ENCODE results near the gene PPM1L.
"Not testable (repeated sequence)": the region's sequence is repeated elsewhere in the genome, so short reads cannot be mapped to it uniquely, and the experiment has no call there.

Gene PPM1L

DNA sequence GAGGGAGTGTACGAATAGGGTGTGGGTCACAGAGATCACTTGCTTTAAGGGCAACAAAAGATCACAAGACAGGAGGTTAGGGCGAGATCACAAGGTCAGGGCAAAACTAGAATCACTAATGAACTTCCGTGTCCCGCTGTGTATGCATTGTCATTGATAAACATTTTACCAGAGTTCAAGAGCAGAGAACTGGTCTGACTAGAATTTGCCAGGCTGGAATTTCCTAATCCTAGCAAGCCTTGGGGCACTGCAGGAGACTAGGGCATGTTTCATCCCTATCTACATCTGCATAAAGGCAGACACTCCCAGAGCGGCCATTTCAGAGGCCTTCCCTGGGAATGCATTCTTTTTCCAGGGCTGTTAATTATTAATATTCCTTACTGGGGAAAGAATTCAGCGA is 227.9 kb downstream of the PPM1L start:
- H3K27ac ChIP-seq (ENCODE audit: low read depth, low read length); H3K9ac ChIP-seq (ENCODE audit: low read length in 5 of 5); H3K4me1 ChIP-seq (ENCODE audit: control insufficient read depth in 5 of 5, insufficient read depth in 5 of 5, low read length in 5 of 5); H3K27me3 ChIP-seq (ENCODE audit: control insufficient read depth in 5 of 5, insufficient read depth in 4 of 5, low read length in 5 of 5); H3K9me3 ChIP-seq (ENCODE audit: control insufficient read depth in 5 of 5, low read length in 5 of 5); H3K4me3 ChIP-seq (ENCODE audit: low read depth in 1 of 5, low read length in 5 of 5); H3K36me3 ChIP-seq (ENCODE audit: control insufficient read depth in 5 of 5, insufficient read depth in 5 of 5, low read length in 5 of 5): not testable (repeated sequence)

DNA sequence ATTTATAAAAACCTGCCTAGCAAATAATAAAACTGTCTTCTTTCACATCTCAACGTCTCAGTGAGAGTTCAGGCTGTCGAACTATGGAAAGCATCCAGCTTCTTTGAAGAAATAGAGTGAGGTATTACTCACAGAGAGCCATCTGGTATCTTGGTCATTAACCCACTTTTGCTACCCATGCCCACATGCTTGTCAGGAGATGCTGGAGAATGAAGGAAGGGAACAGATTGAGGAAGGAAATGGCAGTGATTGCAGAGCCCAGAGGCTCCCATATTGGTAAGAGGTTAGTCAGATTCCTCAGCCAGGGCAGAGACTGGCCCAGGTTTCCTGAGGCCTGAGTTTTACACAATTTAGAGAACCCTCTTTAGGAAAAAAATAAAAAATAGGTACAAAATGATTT is 230.0 kb downstream of the PPM1L start:
- Histone ChIP-seq H3K36me3 (ENCODE audit: control insufficient read depth in 5 of 5, insufficient read depth in 5 of 5, low read length in 5 of 5) (no peaks in the 10 kb centered on the region), H3K9ac (ENCODE audit: low read length in 5 of 5) (no peak overlapping the region)

DNA sequence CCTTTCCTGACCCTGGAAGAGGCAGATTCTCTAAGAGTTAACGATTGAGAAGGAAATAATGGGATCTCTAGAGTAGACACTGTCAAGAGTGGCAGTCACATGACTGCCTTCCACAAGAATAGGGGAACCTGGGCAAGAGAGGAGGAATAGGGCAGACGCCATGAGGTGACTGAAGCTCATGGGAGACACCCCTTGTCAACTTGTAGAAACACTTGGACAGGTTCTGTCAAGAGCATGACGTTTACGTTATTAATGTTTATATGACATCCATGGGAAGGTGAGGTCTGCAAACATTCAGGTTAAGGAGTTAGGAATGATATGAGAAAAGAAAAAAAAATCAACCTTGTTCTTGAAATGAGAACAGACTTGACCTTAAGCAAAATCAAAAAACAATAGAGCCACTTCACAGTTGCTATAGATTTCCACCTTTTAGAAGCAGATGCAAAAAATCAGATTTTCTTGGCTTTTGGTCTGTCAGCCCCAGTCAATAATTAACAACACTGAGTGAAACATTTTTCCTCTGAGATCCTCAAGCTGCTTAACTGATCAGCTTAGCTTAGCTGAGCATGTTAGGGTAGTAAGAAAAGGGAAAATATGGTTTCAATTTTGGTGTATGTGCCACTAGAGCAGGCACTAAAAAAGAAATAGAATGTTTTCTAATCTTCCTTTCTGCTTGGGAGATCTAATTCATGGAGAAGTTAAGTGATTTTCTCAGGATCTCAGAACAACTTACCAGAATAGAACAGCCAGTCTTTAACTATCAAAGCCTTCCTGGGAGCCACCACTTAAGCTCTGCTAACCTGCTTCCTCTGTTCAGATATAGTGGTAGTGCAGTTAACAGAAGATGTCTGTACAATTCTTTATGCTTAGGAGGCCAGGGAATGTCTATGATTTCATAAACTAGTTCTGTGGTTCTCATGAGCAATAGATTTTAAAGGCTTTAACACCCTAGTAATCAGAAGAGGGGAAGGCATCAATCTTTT is 232.2 kb downstream of the PPM1L start:
- H3K27ac ChIP-seq (ENCODE audit: low read depth, low read length): no peak overlapping the region
- H3K9me3 ChIP-seq (ENCODE audit: control insufficient read depth in 5 of 5, low read length in 5 of 5): peaks cover 0 to 3% (median 0%) of the 10 kb centered on the region in 5 donors

More for the DNA sequence above, 230.0 kb downstream of the PPM1L start:
- H3K4me3 ChIP-seq (ENCODE audit: low read depth in 1 of 5, low read length in 5 of 5): no peak overlapping the region
- peaks cover 0 to 4% (median 0%) of the 10 kb centered on the region in 5 donors for H3K4me1 ChIP-seq (ENCODE audit: control insufficient read depth in 5 of 5, insufficient read depth in 5 of 5, low read length in 5 of 5)
- H3K9me3 ChIP-seq (ENCODE audit: control insufficient read depth in 5 of 5, low read length in 5 of 5): peaks cover 0 to 3% (median 0%) of the 10 kb centered on the region in 5 donors
- H3K27me3 ChIP-seq (ENCODE audit: control insufficient read depth in 5 of 5, insufficient read depth in 4 of 5, low read length in 5 of 5): no peaks in the 10 kb centered on the region
- H3K27ac ChIP-seq (ENCODE audit: low read depth, low read length): no peak overlapping the region

DNA sequence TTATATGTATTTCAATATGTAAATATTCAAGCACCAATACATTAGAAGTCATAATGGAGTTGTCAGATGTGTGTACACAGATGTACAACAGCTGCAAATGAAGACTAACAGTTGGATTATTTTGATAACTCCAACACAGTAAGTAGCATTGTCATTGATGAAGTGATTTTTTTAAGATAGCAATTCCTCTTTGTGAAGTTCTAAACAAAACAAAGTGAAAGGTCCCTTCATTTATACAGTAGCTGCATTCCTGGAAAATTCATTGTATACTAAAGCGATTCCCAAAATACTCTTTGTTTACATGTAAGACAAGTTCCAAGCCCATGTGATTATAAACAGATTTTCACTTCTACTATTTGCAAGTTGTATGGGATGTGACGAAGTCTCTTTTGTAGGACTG is 234.4 kb downstream of the PPM1L start:
- Histone ChIP-seq H3K9me3 (ENCODE audit: control insufficient read depth in 5 of 5, low read length in 5 of 5) (no peaks in the 10 kb centered on the region), H3K4me1 (ENCODE audit: control insufficient read depth in 5 of 5, insufficient read depth in 5 of 5, low read length in 5 of 5) (no peaks in the 10 kb centered on the region), H3K27ac (ENCODE audit: low read depth, low read length) (no peak overlapping the region), H3K36me3 (ENCODE audit: control insufficient read depth in 5 of 5, insufficient read depth in 5 of 5, low read length in 5 of 5) (peaks cover 0 to 4% (median 0%) of the 10 kb centered on the region in 5 donors), H3K27me3 (ENCODE audit: control insufficient read depth in 5 of 5, insufficient read depth in 4 of 5, low read length in 5 of 5) (no peaks in the 10 kb centered on the region), H3K9ac (ENCODE audit: low read length in 5 of 5) (no peak overlapping the region), H3K4me3 (ENCODE audit: low read depth in 1 of 5, low read length in 5 of 5) (no peak overlapping the region)

More for the DNA sequence above, 232.2 kb downstream of the PPM1L start:
- H3K36me3 ChIP-seq (ENCODE audit: control insufficient read depth in 5 of 5, insufficient read depth in 5 of 5, low read length in 5 of 5): peaks cover 0 to 4% (median 0%) of the 10 kb centered on the region in 5 donors
- no peaks in the 10 kb centered on the region for H3K4me1 ChIP-seq (ENCODE audit: control insufficient read depth in 5 of 5, insufficient read depth in 5 of 5, low read length in 5 of 5)
- H3K4me3 ChIP-seq (ENCODE audit: low read depth in 1 of 5, low read length in 5 of 5): no peak overlapping the region
- H3K27me3 ChIP-seq (ENCODE audit: control insufficient read depth in 5 of 5, insufficient read depth in 4 of 5, low read length in 5 of 5): no peaks in the 10 kb centered on the region
- no peak overlapping the region for H3K9ac ChIP-seq (ENCODE audit: low read length in 5 of 5)

DNA sequence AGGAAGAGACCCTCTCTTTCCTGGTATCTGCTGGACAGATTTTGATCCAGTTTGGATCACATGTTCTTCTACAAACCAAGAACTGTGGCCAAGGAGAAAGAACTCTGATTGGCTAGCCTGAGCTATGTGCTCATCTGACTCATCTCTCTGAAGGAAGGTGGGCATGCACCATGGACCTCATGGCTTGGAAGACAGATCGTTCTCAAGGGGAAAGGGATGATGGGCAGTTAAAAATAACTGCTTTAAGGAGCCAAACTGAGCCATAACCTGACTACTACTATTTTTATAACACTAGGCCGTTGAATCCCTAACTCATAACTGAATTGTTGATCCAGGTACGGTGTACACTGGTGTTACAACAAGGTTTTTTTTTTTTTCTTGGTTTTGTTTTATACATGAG is 236.7 kb downstream of the PPM1L start:
- H3K36me3 ChIP-seq (ENCODE audit: control insufficient read depth in 5 of 5, insufficient read depth in 5 of 5, low read length in 5 of 5): peaks cover 0 to 4% (median 0%) of the 10 kb centered on the region in 5 donors
- no peak overlapping the region for H3K27ac ChIP-seq (ENCODE audit: low read depth, low read length)
- no peak overlapping the region for H3K4me3 ChIP-seq (ENCODE audit: low read depth in 1 of 5, low read length in 5 of 5)
- H3K9ac ChIP-seq (ENCODE audit: low read length in 5 of 5): no peak overlapping the region
- no peaks in the 10 kb centered on the region for H3K27me3 ChIP-seq (ENCODE audit: control insufficient read depth in 5 of 5, insufficient read depth in 4 of 5, low read length in 5 of 5)
- H3K9me3 ChIP-seq (ENCODE audit: control insufficient read depth in 5 of 5, low read length in 5 of 5): no peaks in the 10 kb centered on the region
- H3K4me1 ChIP-seq (ENCODE audit: control insufficient read depth in 5 of 5, insufficient read depth in 5 of 5, low read length in 5 of 5): no peaks in the 10 kb centered on the region

DNA sequence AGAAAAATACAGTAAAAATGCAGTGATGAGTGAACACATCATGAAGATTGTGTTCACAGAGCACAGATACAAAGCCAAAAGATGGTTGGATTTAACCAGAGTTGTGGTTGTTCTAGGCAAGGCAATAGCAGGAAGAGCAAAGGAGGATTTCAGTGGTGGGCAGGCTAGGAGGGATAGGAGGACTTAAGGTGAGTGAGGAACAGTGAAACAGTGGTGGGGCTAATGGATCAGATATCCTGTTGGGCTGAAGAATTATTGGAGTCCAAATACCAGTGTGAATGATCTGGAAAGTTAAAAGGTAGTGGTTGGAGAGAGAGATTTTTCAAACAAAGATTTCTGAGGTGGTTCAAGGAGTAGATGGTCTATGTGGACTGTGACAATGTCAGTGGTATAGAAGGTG is 240.8 kb downstream of the PPM1L start:
- Histone ChIP-seq H3K27ac (ENCODE audit: low read depth, low read length) (no peak overlapping the region), H3K4me3 (ENCODE audit: low read depth in 1 of 5, low read length in 5 of 5) (no peak overlapping the region), H3K9ac (ENCODE audit: low read length in 5 of 5) (no peak overlapping the region), H3K9me3 (ENCODE audit: control insufficient read depth in 5 of 5, low read length in 5 of 5) (no peaks in the 10 kb centered on the region), H3K27me3 (ENCODE audit: control insufficient read depth in 5 of 5, insufficient read depth in 4 of 5, low read length in 5 of 5) (no peaks in the 10 kb centered on the region), H3K36me3 (ENCODE audit: control insufficient read depth in 5 of 5, insufficient read depth in 5 of 5, low read length in 5 of 5) (peaks cover 0 to 4% (median 0%) of the 10 kb centered on the region in 5 donors), H3K4me1 (ENCODE audit: control insufficient read depth in 5 of 5, insufficient read depth in 5 of 5, low read length in 5 of 5) (no peaks in the 10 kb centered on the region)

DNA sequence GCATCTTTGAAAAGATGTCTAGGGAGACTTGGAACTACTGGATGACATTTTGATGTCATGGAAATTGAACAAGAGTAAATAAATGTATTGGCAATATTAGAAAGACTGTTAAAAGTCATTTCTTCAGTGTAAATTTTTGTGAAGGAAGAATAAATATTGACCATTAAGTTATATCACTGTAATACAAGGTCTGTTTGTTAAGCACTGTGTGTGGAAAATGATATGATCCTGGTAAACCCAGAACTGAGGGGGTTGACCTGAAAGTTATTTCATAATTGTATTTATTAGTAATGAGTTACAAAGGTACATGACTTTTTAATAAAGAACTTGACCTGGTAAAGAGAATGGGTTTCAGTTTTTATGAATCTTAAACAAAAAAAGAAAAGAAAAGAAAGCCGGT is 242.6 kb downstream of the PPM1L start:
- no peak overlapping the region for H3K4me3 ChIP-seq (ENCODE audit: low read depth in 1 of 5, low read length in 5 of 5)
- H3K9me3 ChIP-seq (ENCODE audit: control insufficient read depth in 5 of 5, low read length in 5 of 5): no peaks in the 10 kb centered on the region
- H3K27ac ChIP-seq (ENCODE audit: low read depth, low read length): no peak overlapping the region
- H3K27me3 ChIP-seq (ENCODE audit: control insufficient read depth in 5 of 5, insufficient read depth in 4 of 5, low read length in 5 of 5): no peaks in the 10 kb centered on the region
- no peak overlapping the region for H3K9ac ChIP-seq (ENCODE audit: low read length in 5 of 5)
- no peaks in the 10 kb centered on the region for H3K4me1 ChIP-seq (ENCODE audit: control insufficient read depth in 5 of 5, insufficient read depth in 5 of 5, low read length in 5 of 5)
- H3K36me3 ChIP-seq (ENCODE audit: control insufficient read depth in 5 of 5, insufficient read depth in 5 of 5, low read length in 5 of 5): no peaks in the 10 kb centered on the region

DNA sequence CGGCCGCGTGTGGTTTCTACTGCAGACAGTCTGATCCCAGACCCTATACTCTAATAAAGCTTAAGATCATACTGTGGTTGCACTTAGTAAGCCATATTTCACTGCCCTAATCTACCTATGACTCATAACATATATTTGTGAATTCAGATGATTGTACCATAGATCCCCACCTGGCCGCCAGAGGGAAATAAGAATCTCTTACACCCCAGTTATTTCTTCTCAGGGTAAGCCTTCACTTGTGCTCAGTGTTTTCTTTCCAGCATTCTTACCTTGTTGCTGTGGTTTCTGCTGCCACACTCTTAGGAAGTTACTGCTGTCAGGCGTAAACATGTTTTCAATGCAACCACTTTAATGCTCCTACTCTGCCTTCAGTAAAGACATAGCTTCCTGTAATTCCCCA is 243.2 kb downstream of the PPM1L start:
- no peak overlapping the region for H3K4me3 ChIP-seq (ENCODE audit: low read depth in 1 of 5, low read length in 5 of 5)
- H3K36me3 ChIP-seq (ENCODE audit: control insufficient read depth in 5 of 5, insufficient read depth in 5 of 5, low read length in 5 of 5): no peaks in the 10 kb centered on the region
- no peaks in the 10 kb centered on the region for H3K9me3 ChIP-seq (ENCODE audit: control insufficient read depth in 5 of 5, low read length in 5 of 5)
- H3K27ac ChIP-seq (ENCODE audit: low read depth, low read length): no peak overlapping the region
- H3K27me3 ChIP-seq (ENCODE audit: control insufficient read depth in 5 of 5, insufficient read depth in 4 of 5, low read length in 5 of 5): no peaks in the 10 kb centered on the region
- H3K4me1 ChIP-seq (ENCODE audit: control insufficient read depth in 5 of 5, insufficient read depth in 5 of 5, low read length in 5 of 5): no peaks in the 10 kb centered on the region
- H3K9ac ChIP-seq (ENCODE audit: low read length in 5 of 5): no peak overlapping the region

DNA sequence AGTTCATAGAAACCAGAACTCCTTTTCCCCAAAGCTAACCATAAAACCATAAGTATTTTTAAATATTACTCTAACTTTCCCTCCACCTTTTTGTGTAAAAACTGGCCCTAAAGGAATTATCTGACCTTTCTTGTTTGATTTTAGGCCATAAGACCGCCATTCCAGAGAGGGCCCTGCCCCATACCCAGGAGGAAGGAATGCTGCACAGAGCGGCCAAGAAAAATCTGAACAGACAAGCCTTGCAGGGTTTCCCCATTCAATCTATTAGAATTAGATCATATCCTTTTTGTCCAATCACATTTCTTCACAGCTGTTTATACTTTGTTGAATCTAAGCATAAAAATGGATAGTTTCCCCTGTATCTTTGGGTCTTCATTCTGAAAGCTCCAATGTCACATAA is 252.1 kb downstream of the PPM1L start:
- Histone ChIP-seq H3K9ac (ENCODE audit: low read length in 5 of 5) (no peak overlapping the region), H3K36me3 (ENCODE audit: control insufficient read depth in 5 of 5, insufficient read depth in 5 of 5, low read length in 5 of 5) (no peaks in the 10 kb centered on the region), H3K27me3 (ENCODE audit: control insufficient read depth in 5 of 5, insufficient read depth in 4 of 5, low read length in 5 of 5) (no peaks in the 10 kb centered on the region), H3K9me3 (ENCODE audit: control insufficient read depth in 5 of 5, low read length in 5 of 5) (no peaks in the 10 kb centered on the region), H3K4me1 (ENCODE audit: control insufficient read depth in 5 of 5, insufficient read depth in 5 of 5, low read length in 5 of 5) (no peaks in the 10 kb centered on the region), H3K4me3 (ENCODE audit: low read depth in 1 of 5, low read length in 5 of 5) (no peak overlapping the region), H3K27ac (ENCODE audit: low read depth, low read length) (no peak overlapping the region)

DNA sequence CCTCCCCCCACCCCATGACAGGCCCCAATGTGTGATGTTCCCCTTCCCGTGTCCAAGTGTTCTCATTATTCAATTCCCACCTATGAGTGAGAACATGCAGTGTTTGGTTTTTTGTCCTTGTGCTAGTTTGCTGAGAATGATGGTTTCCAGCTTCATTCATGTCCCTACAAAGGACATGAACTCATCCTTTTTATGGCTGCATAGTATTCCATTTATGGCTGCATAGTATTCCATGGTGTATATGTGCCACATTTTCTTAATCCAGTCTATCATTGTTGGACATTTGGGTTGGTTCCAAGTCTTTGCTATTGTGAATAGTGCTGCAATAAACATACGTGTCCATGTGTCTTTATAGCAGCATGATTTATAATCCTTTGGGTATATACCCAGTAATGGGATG is 254.1 kb downstream of the PPM1L start:
- H3K9ac ChIP-seq (ENCODE audit: low read length in 5 of 5); H3K27me3 ChIP-seq (ENCODE audit: control insufficient read depth in 5 of 5, insufficient read depth in 4 of 5, low read length in 5 of 5); H3K4me1 ChIP-seq (ENCODE audit: control insufficient read depth in 5 of 5, insufficient read depth in 5 of 5, low read length in 5 of 5); H3K4me3 ChIP-seq (ENCODE audit: low read depth in 1 of 5, low read length in 5 of 5); H3K9me3 ChIP-seq (ENCODE audit: control insufficient read depth in 5 of 5, low read length in 5 of 5); H3K27ac ChIP-seq (ENCODE audit: low read depth, low read length); H3K36me3 ChIP-seq (ENCODE audit: control insufficient read depth in 5 of 5, insufficient read depth in 5 of 5, low read length in 5 of 5): not testable (repeated sequence)
